Mesendoderm (in vitro differentiated cells): ENCODE results near the gene NGEF.

Experiments
- DNase-seq: peaks from one replicate; pipeline ENCODE4 v3.0.0; 2013
- H2AK5ac ChIP-seq: 2 replicates; pipeline ENCODE4 v1.6.1; 2013; ENCODE audit warnings: low read length, inconsistent platforms
- H2BK120ac ChIP-seq: 2 replicates; pipeline ENCODE4 v1.6.1; 2013; ENCODE audit warnings: low read depth, mild to moderate bottlenecking, low read length, moderate library complexity, mixed read lengths
- H2BK15ac ChIP-seq: replicated peaks from 2 replicates; pipeline ENCODE4 v1.6.1; 2013; ENCODE audit warnings: low read depth, mild to moderate bottlenecking, moderate library complexity
- H2BK5ac ChIP-seq: 2 replicates; pipeline ENCODE4 v1.6.1; 2013; ENCODE audit warnings: low read length, inconsistent platforms
- H3K18ac ChIP-seq: 2 replicates; pipeline ENCODE4 v1.6.1; 2013; ENCODE audit warnings: mild to moderate bottlenecking, low read length, mixed read lengths
- H3K23ac ChIP-seq: one replicate; pipeline ENCODE4 v1.6.1; 2013; ENCODE audit warnings: low read length
- H3K27ac ChIP-seq: 2 replicates; pipeline ENCODE4 v1.5.1; 2013; ENCODE audit warnings: low read depth, mild to moderate bottlenecking, inconsistent platforms, low read length, moderate library complexity
- H3K27me3 ChIP-seq: 2 replicates; pipeline ENCODE4 v1.6.1; 2013; ENCODE audit warnings: low read length, control low read depth, mild to moderate bottlenecking, inconsistent platforms; ENCODE audit not compliant: insufficient read depth, poor library complexity
- H3K36me3 ChIP-seq: 2 replicates; pipeline ENCODE4 v1.6.1; 2013; ENCODE audit warnings: low read length, inconsistent platforms; ENCODE audit not compliant: control insufficient read depth, insufficient read depth
- H3K4ac ChIP-seq: one replicate; pipeline ENCODE4 v1.6.1; 2013; ENCODE audit warnings: low read depth, mild to moderate bottlenecking, low read length, moderate library complexity
- H3K4me1 ChIP-seq: 2 replicates; pipeline ENCODE4 v1.6.1; 2013; ENCODE audit warnings: low read depth, low read length, inconsistent platforms; ENCODE audit not compliant: control insufficient read depth
- H3K4me2 ChIP-seq: 2 replicates; pipeline ENCODE4 v1.6.1; 2013; ENCODE audit warnings: low read length
- H3K4me3 ChIP-seq: 2 replicates; pipeline ENCODE4 v1.5.1; 2013; ENCODE audit warnings: mild to moderate bottlenecking, low read length
- H3K56ac ChIP-seq: one replicate; pipeline ENCODE4 v1.6.1; 2013; ENCODE audit warnings: low read length
- H3K79me1 ChIP-seq: 2 replicates; pipeline ENCODE4 v1.6.1; 2013; ENCODE audit warnings: low read length, inconsistent platforms
- H3K79me2 ChIP-seq: 2 replicates; pipeline ENCODE4 v1.6.1; 2013; ENCODE audit warnings: mild to moderate bottlenecking, low read length; ENCODE audit not compliant: control insufficient read depth, insufficient read depth
- H3K9ac ChIP-seq: 2 replicates; pipeline ENCODE4 v1.6.1; 2013; ENCODE audit warnings: low read length, inconsistent platforms
- H4K5ac ChIP-seq: one replicate; pipeline ENCODE4 v1.6.1; 2013; ENCODE audit warnings: low read length
- H4K8ac ChIP-seq: one replicate; pipeline ENCODE4 v1.6.1; 2013; ENCODE audit warnings: low read depth, mild to moderate bottlenecking, control low read depth, low read length, moderate library complexity
- WGBS: extraction: QIAGEN DNeasy Blood & Tissue Kit; methylation state at CpG from one replicate; pipeline ENCODE4 v1.1.7; 2013; ENCODE audit warnings: low lambda C conversion rate, missing lambda C conversion rate; ENCODE audit not compliant: insufficient coverage; ENCODE audit errors: extremely low coverage; 5-methylcytosine and 5-hydroxymethylcytosine counted together

The NGEF gene

GRCh38 chr2:232982926-232983668 lies 30.0 kb downstream of the NGEF start:
- Histone ChIP-seq H2AK5ac (no peak overlapping the region), H3K18ac (peak overlapping the region; percentile 23), H2BK5ac (no peak overlapping the region), H3K23ac (no peak overlapping the region), H3K9ac (no peak overlapping the region), H3K4me2 (no peak overlapping the region), H3K27ac (no peak overlapping the region), H2BK15ac (no peak overlapping the region), H4K5ac (peak overlapping the region; percentile 87), H3K36me3 (no peaks in the 10 kb centered on the region), H3K4ac (no peak overlapping the region), H3K4me1 (no peaks in the 10 kb centered on the region), H2BK120ac (no peak overlapping the region), H4K8ac (no peak overlapping the region), H3K4me3 (no peak overlapping the region), H3K56ac (peak overlapping the region; percentile 70), H3K27me3 (no peaks in the 10 kb centered on the region), H3K79me1 (no peaks in the 10 kb centered on the region), H3K79me2 (no peaks in the 10 kb centered on the region)
- peak; percentile 58 for DNase-seq
- no CpG with 5 or more reads among the region's 15 CpGs for WGBS

- H2BK5ac ChIP-seq, result no peak overlapping the region
- no peaks in the 10 kb centered on the region for H3K36me3 ChIP-seq
- H3K4me2 ChIP-seq, result no peak overlapping the region
- no peak overlapping the region for H4K5ac ChIP-seq
- H3K4me3 ChIP-seq, result no peak overlapping the region
- H2BK120ac ChIP-seq, result no peak overlapping the region
- H3K27ac ChIP-seq, result no peak overlapping the region
- no peaks in the 10 kb centered on the region for H3K79me1 ChIP-seq
- DNase-seq, result no peak
- H3K18ac ChIP-seq, result no peak overlapping the region
- no peak overlapping the region for H3K23ac ChIP-seq
- no peak overlapping the region for H3K9ac ChIP-seq
- no peak overlapping the region for H3K4ac ChIP-seq
- no peaks in the 10 kb centered on the region for H3K27me3 ChIP-seq
- H2BK15ac ChIP-seq, result no peak overlapping the region
- no peaks in the 10 kb centered on the region for H3K79me2 ChIP-seq
- no peak overlapping the region for H4K8ac ChIP-seq
- H2AK5ac ChIP-seq, result no peak overlapping the region
- no peaks in the 10 kb centered on the region for H3K4me1 ChIP-seq
- no peak overlapping the region for H3K56ac ChIP-seq
- no CpG with 5 or more reads among the region's 5 CpGs for WGBS
Observed at GRCh38 chr2:232981767-232982360, 31.2 kb downstream of the NGEF start.

GRCh38 chr2:232981356-232981755 lies 31.7 kb downstream of the NGEF start:
- Histone ChIP-seq H2BK120ac (no peak overlapping the region), H2BK15ac (no peak overlapping the region), H3K56ac (no peak overlapping the region), H3K79me2 (no peaks in the 10 kb centered on the region), H4K8ac (no peak overlapping the region), H3K36me3 (no peaks in the 10 kb centered on the region), H2AK5ac (no peak overlapping the region), H3K4me2 (no peak overlapping the region), H3K4ac (no peak overlapping the region), H2BK5ac (no peak overlapping the region), H3K79me1 (no peaks in the 10 kb centered on the region), H3K27ac (no peak overlapping the region), H3K18ac (no peak overlapping the region), H3K23ac (no peak overlapping the region), H3K4me1 (no peaks in the 10 kb centered on the region), H3K9ac (no peak overlapping the region), H4K5ac (no peak overlapping the region), H3K27me3 (no peaks in the 10 kb centered on the region), H3K4me3 (no peak overlapping the region)
- no CpG with 5 or more reads among the region's 7 CpGs for WGBS
- no peak for DNase-seq

DNA sequence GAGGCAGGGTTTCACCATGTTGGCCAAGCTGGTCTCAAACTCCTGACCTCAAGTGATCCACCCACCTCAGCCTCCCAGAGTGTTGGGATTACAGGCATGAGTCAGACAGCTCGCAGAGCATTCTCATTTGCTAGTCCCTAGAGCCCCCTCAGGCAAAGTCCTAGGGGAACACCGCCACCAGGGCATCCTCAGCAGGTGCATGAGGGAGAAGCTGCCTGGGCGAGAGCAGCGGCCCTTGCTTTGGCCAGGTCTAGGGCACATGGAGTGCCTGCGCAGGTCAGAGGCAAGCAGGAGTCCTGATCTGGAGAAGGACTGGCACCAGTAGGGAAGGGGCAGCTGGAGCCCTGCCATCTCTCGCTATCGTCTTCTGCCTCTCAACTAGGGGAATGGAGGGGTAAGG lies 32.4 kb downstream of the NGEF start:
- no peak overlapping the region for H2AK5ac ChIP-seq
- no peaks in the 10 kb centered on the region for H3K79me1 ChIP-seq
- peak; percentile 38 for DNase-seq
- H2BK15ac ChIP-seq, result no peak overlapping the region
- H2BK5ac ChIP-seq, result no peak overlapping the region
- H3K4me1 ChIP-seq, result no peaks in the 10 kb centered on the region
- no peak overlapping the region for H3K4me3 ChIP-seq
- no peak overlapping the region for H4K8ac ChIP-seq
- H2BK120ac ChIP-seq, result no peak overlapping the region
- H3K27me3 ChIP-seq, result no peaks in the 10 kb centered on the region
- H3K9ac ChIP-seq, result no peak overlapping the region
- no peak overlapping the region for H3K4me2 ChIP-seq
- no peak overlapping the region for H3K18ac ChIP-seq
- H3K23ac ChIP-seq, result no peak overlapping the region
- no peak overlapping the region for H3K4ac ChIP-seq
- no peak overlapping the region for H3K27ac ChIP-seq
- no peak overlapping the region for H4K5ac ChIP-seq
- no CpG with 5 or more reads among the region's 7 CpGs for WGBS
- H3K36me3 ChIP-seq, result no peaks in the 10 kb centered on the region
- no peak overlapping the region for H3K56ac ChIP-seq
- no peaks in the 10 kb centered on the region for H3K79me2 ChIP-seq

DNA sequence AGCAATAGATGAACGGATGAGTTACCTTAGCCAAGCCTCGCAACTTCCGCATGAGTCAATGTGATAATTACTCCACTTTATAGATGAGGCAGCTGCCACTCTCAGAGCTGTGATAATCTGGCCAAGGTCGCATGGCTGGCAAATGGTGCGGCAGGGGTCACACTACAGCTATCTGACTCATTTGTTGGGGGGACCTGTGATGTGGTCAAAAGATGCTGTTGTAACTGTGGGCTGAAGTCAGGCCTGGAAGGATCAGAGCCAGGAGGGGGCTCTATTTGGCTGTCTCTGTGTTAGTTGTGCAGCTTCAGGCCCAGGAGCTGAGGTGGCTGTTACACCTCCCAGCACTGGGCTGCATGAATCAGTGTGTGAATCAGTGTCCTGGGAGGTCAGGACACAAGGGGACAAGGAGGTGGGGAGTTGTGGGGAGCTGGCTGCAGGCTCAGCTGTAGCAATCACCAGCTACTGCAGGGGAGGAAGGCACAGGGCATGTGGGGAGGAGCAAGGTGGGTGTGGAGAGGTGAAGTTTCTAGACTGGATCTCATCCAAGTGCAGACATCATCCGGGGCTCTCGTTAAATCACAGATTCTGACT lies 33.1 kb downstream of the NGEF start:
- Histone ChIP-seq H2BK15ac (no peak overlapping the region), H3K4ac (no peak overlapping the region), H2BK120ac (no peak overlapping the region), H2AK5ac (no peak overlapping the region), H3K9ac (peak overlapping the region; percentile 21), H3K79me2 (no peaks in the 10 kb centered on the region), H3K27me3 (no peaks in the 10 kb centered on the region), H3K23ac (no peak overlapping the region), H3K27ac (no peak overlapping the region), H3K79me1 (no peaks in the 10 kb centered on the region), H3K18ac (no peak overlapping the region), H3K4me3 (no peak overlapping the region), H4K5ac (no peak overlapping the region), H4K8ac (no peak overlapping the region), H2BK5ac (no peak overlapping the region), H3K4me2 (no peak overlapping the region), H3K56ac (peak overlapping the region; percentile 22), H3K36me3 (no peaks in the 10 kb centered on the region), H3K4me1 (no peaks in the 10 kb centered on the region)
- peak; percentile 40 for DNase-seq
- WGBS, result no CpG with 5 or more reads among the region's 7 CpGs
